SK-N-SH treated with all-trans-retinoic acid at 6 μM for 48 hours (cell line): ENCODE results near the gene AGPAT3.

Source experiments
- ATAC-seq: fragments of 200-7000 bp; cut with Tn5 transposase; 3 replicates; pipeline ENCODE4 v1.9.1; 2020; ENCODE audit warnings: mild to moderate bottlenecking, moderate library complexity
- ARNTL ChIP-seq: fragments of 450-650 bp; formaldehyde crosslinking; IDR thresholded peaks from 2 replicates; pipeline ENCODE4 v1.5.0; 2020; ENCODE audit warnings: low read depth, mild to moderate bottlenecking, moderate library complexity, borderline replicate concordance
- BACH2 ChIP-seq: fragments of 250-450 bp; sonication (Bioruptor Pico); IDR thresholded peaks from 2 replicates; pipeline ENCODE4 v1.9.0; 2021; ENCODE audit warnings: mild to moderate bottlenecking, borderline replicate concordance
- CSDC2 ChIP-seq: fragments of 250-450 bp; sonication (Bioruptor Pico); IDR thresholded peaks from 2 replicates; pipeline ENCODE4 v1.5.0; 2020; ENCODE audit warnings: mild to moderate bottlenecking, moderate library complexity
- CSRNP3 ChIP-seq: fragments of 250-450 bp; sonication (Bioruptor Pico); IDR thresholded peaks from 2 replicates; pipeline ENCODE4 v1.5.1; 2021; ENCODE audit warnings: mild to moderate bottlenecking, moderate library complexity
- ESRRG ChIP-seq: fragments of 250-450 bp; sonication (Bioruptor Pico); IDR thresholded peaks from 2 replicates; pipeline ENCODE4 v1.6.1; 2021; ENCODE audit warnings: mild to moderate bottlenecking
- GLIS3 ChIP-seq: fragments of 250-450 bp; sonication (Bioruptor Pico); IDR thresholded peaks from 2 replicates; pipeline ENCODE4 v1.5.0; 2020; ENCODE audit warnings: mild to moderate bottlenecking, moderate library complexity
- OSR1 ChIP-seq: fragments of 250-450 bp; sonication (Bioruptor Pico); IDR thresholded peaks from 2 replicates; pipeline ENCODE4 v1.8.0; 2022; ENCODE audit warnings: moderate library complexity, mild to moderate bottlenecking, inconsistent platforms
- PATZ1 ChIP-seq: fragments of 250-450 bp; sonication (Bioruptor Pico); IDR thresholded peaks from 2 replicates; pipeline ENCODE4 v1.8.0; 2020; ENCODE audit warnings: mild to moderate bottlenecking, moderate library complexity, borderline replicate concordance
- PPARA ChIP-seq: fragments of 250-450 bp; sonication (Bioruptor Pico); IDR thresholded peaks from 2 replicates; pipeline ENCODE4 v1.5.0; 2020; ENCODE audit warnings: mild to moderate bottlenecking, borderline replicate concordance
- RARB ChIP-seq: fragments of 250-450 bp; sonication (Bioruptor Pico); IDR thresholded peaks from 2 replicates; pipeline ENCODE4 v1.8.0; 2021; ENCODE audit warnings: mild to moderate bottlenecking, moderate library complexity
- SNAI2 ChIP-seq: fragments of 250-450 bp; sonication (Bioruptor Pico); IDR thresholded peaks from 2 replicates; pipeline ENCODE4 v1.5.0; 2020; ENCODE audit warnings: mild to moderate bottlenecking, moderate library complexity
- TCF4 ChIP-seq: fragments of 250-450 bp; sonication (Bioruptor Pico); IDR thresholded peaks from 2 replicates; pipeline ENCODE4 v1.8.0; 2021; ENCODE audit warnings: mild to moderate bottlenecking, moderate library complexity, borderline replicate concordance
- TOX ChIP-seq: fragments of 250-450 bp; sonication (Bioruptor Pico); IDR thresholded peaks from 2 replicates; pipeline ENCODE4 v1.8.0; 2021; ENCODE audit warnings: mild to moderate bottlenecking, moderate library complexity, borderline replicate concordance
- ZC3H10 ChIP-seq: fragments of 250-450 bp; sonication (Bioruptor Pico); IDR thresholded peaks from 2 replicates; pipeline ENCODE4 v1.5.1; 2021; ENCODE audit warnings: mild to moderate bottlenecking, moderate library complexity
- ZFP30 ChIP-seq: fragments of 450-650 bp; formaldehyde crosslinking; IDR thresholded peaks from 2 replicates; pipeline ENCODE4 v1.5.0; 2022; ENCODE audit warnings: mild to moderate bottlenecking, moderate library complexity
- ZNF565 ChIP-seq: fragments of 450-650 bp; formaldehyde crosslinking; conservative IDR thresholded peaks from 2 replicates; pipeline ENCODE4 v1.5.0; 2020; ENCODE audit warnings: low read depth, mild to moderate bottlenecking, moderate library complexity
- ZNF70 ChIP-seq: fragments of 450-650 bp; formaldehyde crosslinking; IDR thresholded peaks from 2 replicates; pipeline ENCODE4 v1.5.0; 2020; ENCODE audit warnings: mild to moderate bottlenecking, moderate library complexity
- ZNF8 ChIP-seq: fragments of 450-650 bp; formaldehyde crosslinking; IDR thresholded peaks from 2 replicates; pipeline ENCODE4 v1.5.0; 2020; ENCODE audit warnings: mild to moderate bottlenecking, moderate library complexity
- TF ChIP-seq, protein P1 (sequence below): fragments of 250-450 bp; sonication (Bioruptor Pico); IDR thresholded peaks from 2 replicates; pipeline ENCODE4 v1.5.0; 2020; ENCODE audit warnings: mild to moderate bottlenecking, moderate library complexity
- TF ChIP-seq, protein P2 (sequence below): fragments of 250-450 bp; sonication (Bioruptor Pico); IDR thresholded peaks from 2 replicates; pipeline ENCODE4 v1.8.0; 2021; ENCODE audit warnings: low read depth, mild to moderate bottlenecking, moderate library complexity, borderline replicate concordance

Gene AGPAT3

DNA sequence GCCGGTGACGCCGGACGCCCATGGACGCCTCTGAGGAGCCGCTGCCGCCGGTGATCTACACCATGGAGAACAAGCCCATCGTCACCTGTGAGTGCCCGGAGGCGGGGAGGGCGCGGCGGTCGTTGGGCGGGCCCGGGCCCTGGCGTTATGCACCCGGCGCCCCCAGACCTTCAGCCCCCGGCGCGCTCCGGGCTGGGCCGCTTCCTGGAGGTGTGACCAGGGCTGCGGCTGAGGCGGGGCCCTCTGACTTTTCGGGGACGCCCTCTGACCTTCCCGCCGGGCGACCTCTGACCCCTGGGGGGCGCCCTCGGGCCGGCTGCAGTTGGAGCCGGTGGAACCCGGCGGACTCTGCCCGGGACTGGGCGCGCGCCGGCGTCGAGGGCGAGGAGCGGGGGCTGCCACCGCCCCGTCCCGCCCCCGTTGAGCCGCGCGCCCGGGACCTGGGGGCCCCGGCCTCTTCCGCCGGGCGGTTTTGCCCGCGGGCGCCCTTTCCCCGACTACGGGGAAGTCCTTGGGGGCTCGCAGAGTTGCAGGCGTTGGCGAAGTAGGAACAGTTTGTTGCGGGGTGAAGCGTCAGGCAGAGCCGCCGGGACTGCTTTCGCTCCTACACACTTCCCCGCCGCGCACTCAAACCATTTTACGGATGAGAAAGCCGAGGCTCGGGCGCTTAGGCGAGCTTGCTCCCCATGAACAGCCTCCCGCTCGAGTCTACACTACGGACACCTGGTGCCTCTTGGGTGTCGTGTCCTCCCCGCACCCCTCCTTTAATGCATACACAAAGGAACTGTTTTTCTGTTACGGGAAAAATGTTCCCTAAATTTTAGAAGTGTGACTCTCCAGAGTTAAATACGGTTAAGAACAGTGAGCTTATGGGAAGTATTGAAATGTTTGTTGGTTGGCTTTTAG lies 147.7 kb downstream of the AGPAT3 start:
- ATAC-seq: peak; percentile 27
- TF ChIP-seq PATZ1 (CRISPR knock-in tag) (no peak), TOX (no peak), ZC3H10 (CRISPR knock-in tag) (no peak), ZNF565 (CRISPR knock-in tag) (no peak), ZFP30 (CRISPR knock-in tag) (no peak)

- no peak for TF ChIP-seq OSR1 (CRISPR knock-in tag)
- TF ChIP-seq ESRRG (CRISPR knock-in tag): no peak
- TF ChIP-seq TCF4 (CRISPR knock-in tag): no peak
- TF ChIP-seq CSRNP3 (CRISPR knock-in tag): no peak
- no peak for TF ChIP-seq CSDC2
- no peak for TF ChIP-seq ARNTL (CRISPR knock-in tag)
- TF ChIP-seq BACH2 (CRISPR knock-in tag): no peak
- TF ChIP-seq SNAI2 (CRISPR knock-in tag): no peak
- no peak for TF ChIP-seq GLIS3 (CRISPR knock-in tag)
- ATAC-seq: peak; percentile 21; the same call in 2 of the 3 replicates
Measured at GRCh38 chr21:44013380-44014088, 148.5 kb downstream of the AGPAT3 start.

- TF ChIP-seq PATZ1 (CRISPR knock-in tag) (no peak), ESRRG (CRISPR knock-in tag) (no peak), SNAI2 (CRISPR knock-in tag) (no peak), ZC3H10 (CRISPR knock-in tag) (no peak), ZFP30 (CRISPR knock-in tag) (no peak), BACH2 (CRISPR knock-in tag) (no peak), ZNF70 (CRISPR knock-in tag) (no peak)
- TF ChIP-seq, protein P1, sequence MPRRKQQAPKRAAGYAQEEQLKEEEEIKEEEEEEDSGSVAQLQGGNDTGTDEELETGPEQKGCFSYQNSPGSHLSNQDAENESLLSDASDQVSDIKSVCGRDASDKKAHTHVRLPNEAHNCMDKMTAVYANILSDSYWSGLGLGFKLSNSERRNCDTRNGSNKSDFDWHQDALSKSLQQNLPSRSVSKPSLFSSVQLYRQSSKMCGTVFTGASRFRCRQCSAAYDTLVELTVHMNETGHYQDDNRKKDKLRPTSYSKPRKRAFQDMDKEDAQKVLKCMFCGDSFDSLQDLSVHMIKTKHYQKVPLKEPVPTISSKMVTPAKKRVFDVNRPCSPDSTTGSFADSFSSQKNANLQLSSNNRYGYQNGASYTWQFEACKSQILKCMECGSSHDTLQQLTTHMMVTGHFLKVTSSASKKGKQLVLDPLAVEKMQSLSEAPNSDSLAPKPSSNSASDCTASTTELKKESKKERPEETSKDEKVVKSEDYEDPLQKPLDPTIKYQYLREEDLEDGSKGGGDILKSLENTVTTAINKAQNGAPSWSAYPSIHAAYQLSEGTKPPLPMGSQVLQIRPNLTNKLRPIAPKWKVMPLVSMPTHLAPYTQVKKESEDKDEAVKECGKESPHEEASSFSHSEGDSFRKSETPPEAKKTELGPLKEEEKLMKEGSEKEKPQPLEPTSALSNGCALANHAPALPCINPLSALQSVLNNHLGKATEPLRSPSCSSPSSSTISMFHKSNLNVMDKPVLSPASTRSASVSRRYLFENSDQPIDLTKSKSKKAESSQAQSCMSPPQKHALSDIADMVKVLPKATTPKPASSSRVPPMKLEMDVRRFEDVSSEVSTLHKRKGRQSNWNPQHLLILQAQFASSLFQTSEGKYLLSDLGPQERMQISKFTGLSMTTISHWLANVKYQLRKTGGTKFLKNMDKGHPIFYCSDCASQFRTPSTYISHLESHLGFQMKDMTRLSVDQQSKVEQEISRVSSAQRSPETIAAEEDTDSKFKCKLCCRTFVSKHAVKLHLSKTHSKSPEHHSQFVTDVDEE (CRISPR knock-in tag): no peak
- TF ChIP-seq, all 23 proteins: peak for 0
- ATAC-seq: no peak
Measured at GRCh38 chr21:44017601-44018000, 152.6 kb downstream of the AGPAT3 start.

DNA sequence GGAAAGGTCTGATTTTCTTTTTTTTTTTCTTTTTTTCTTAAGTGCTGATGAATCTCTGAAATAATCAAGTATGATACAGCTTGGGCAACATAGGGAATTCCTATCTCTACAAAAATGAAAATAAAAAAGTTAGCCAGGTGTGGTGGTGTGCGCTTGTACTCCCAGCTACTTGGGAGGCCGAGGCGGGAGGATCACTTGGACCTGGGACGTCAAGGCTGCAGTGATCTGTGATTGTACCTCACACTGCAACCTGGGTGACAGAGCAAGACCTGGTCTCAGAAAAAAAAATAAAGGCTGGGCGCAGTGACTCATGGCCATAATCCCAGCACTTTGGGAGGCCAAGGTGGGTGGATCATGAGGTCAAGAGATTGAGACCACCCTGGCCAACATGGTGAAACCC lies 153.1 kb downstream of the AGPAT3 start:
- ATAC-seq: no peak
- TF ChIP-seq GLIS3 (CRISPR knock-in tag) (no peak), RARB (no peak), ZNF8 (CRISPR knock-in tag) (no peak), ZNF565 (CRISPR knock-in tag) (no peak), PPARA (no peak), TOX (no peak), ZNF70 (CRISPR knock-in tag) (no peak)
- TF ChIP-seq, protein P1 (CRISPR knock-in tag): no peak
- TF ChIP-seq, protein P2, sequence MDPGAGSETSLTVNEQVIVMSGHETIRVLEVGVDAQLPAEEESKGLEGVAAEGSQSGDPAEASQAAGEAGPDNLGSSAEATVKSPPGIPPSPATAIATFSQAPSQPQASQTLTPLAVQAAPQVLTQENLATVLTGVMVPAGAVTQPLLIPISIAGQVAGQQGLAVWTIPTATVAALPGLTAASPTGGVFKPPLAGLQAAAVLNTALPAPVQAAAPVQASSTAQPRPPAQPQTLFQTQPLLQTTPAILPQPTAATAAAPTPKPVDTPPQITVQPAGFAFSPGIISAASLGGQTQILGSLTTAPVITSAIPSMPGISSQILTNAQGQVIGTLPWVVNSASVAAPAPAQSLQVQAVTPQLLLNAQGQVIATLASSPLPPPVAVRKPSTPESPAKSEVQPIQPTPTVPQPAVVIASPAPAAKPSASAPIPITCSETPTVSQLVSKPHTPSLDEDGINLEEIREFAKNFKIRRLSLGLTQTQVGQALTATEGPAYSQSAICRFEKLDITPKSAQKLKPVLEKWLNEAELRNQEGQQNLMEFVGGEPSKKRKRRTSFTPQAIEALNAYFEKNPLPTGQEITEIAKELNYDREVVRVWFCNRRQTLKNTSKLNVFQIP (CRISPR knock-in tag): no peak
